DND-41 (cell line): ENCODE data around the gene CPA4.

Experiments
- ATAC-seq: fragments of 200-7000 bp; cut with Tn5 transposase; 3 replicates; pipeline ENCODE4 v1.9.1; 2021; ENCODE audit warnings: low read depth; ENCODE audit not compliant: insufficient read depth
- DNase-seq: peaks from one replicate; pipeline ENCODE4 v3.0.0-alpha.2; 2020
- H2AFZ ChIP-seq: 2 replicates; pipeline ENCODE4 v1.6.0; 2012; ENCODE audit warnings: low read depth, low read length
- H3K27ac ChIP-seq: 2 replicates; pipeline ENCODE4 v1.5.1; 2012; ENCODE audit warnings: low read length, inconsistent platforms
- H3K27me3 ChIP-seq: fragments of 200-600 bp; sonication (generic); 2 replicates; pipeline ENCODE4 v1.6.0; 2012; ENCODE audit warnings: low read length, mild to moderate bottlenecking, inconsistent platforms; ENCODE audit not compliant: insufficient read depth, poor library complexity
- H3K36me3 ChIP-seq: 2 replicates; pipeline ENCODE4 v1.5.1; 2012; ENCODE audit warnings: low read length, inconsistent platforms; ENCODE audit not compliant: insufficient read depth
- H3K4me1 ChIP-seq: 2 replicates; pipeline ENCODE4 v1.5.1; 2012; ENCODE audit warnings: mild to moderate bottlenecking, low read length; ENCODE audit not compliant: insufficient read depth
- H3K4me2 ChIP-seq: 2 replicates; pipeline ENCODE4 v1.6.0; 2012; ENCODE audit warnings: mild to moderate bottlenecking, moderate library complexity, low read length, inconsistent platforms; ENCODE audit not compliant: insufficient read depth
- H3K4me3 ChIP-seq, 2 experiments: fragments of 200-600 bp in 1 of 2; shearing (Covaris generic) in 1 of 2; 2 replicates each; pipeline ENCODE4 v1.5.1; 2012 to 2016; ENCODE audit warnings: inconsistent platforms in 2 of 2, low read length in 2 of 2, mild to moderate bottlenecking in 2 of 2, low read depth in 1 of 2, moderate library complexity in 1 of 2
- H3K79me2 ChIP-seq: 2 replicates; pipeline ENCODE4 v1.6.0; 2012; ENCODE audit warnings: low read length, inconsistent platforms; ENCODE audit not compliant: insufficient read depth
- H3K9ac ChIP-seq: 2 replicates; pipeline ENCODE4 v1.6.0; 2012; ENCODE audit warnings: low read depth, mild to moderate bottlenecking, inconsistent platforms, low read length, moderate library complexity
- H3K9me3 ChIP-seq: 2 replicates; pipeline ENCODE4 v1.5.1; 2012; ENCODE audit warnings: low read length, moderate library complexity, mild to moderate bottlenecking, inconsistent platforms; ENCODE audit not compliant: insufficient read depth, severe bottlenecking
- H4K20me1 ChIP-seq: 2 replicates; pipeline ENCODE4 v1.6.0; 2012; ENCODE audit warnings: low read length; ENCODE audit not compliant: insufficient read depth
- EZH2 ChIP-seq: IDR thresholded peaks from 3 replicates; pipeline ENCODE4 v1.6.1; 2012; ENCODE audit warnings: borderline replicate concordance, low read depth, mild to moderate bottlenecking, moderate library complexity, low read length, inconsistent platforms; ENCODE audit not compliant: severe bottlenecking
- TF ChIP-seq, protein P1 (sequence below): IDR thresholded peaks from 2 replicates; pipeline ENCODE4 v1.5.1; 2012; ENCODE audit warnings: borderline replicate concordance, low read length, moderate library complexity, mild to moderate bottlenecking; ENCODE audit not compliant: poor library complexity, severe bottlenecking; ENCODE audit errors: extremely low read depth

The CPA4 gene

DNA sequence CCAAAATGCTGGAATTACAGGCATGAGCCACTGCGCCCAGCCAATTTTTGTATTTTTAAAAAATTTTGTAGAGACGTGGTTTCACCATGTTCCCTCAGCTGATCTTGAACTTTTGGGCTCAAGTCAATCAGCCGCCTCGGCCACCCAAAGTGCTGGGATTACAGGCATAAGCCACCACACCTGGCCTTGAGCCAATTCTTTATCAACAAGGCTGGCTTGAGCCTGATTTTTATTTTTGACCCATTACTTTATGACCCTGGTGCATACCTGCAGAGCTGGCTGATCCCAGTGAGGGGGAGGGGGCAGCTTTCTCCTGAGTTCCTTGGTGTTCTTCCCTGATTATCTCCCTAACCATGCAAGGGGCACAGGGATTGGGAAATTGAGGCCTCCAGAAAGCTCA, 71.5 kb downstream of the CPA4 start:
- Histone ChIP-seq H3K27ac (no peak overlapping the region), H3K36me3 (no peaks in the 10 kb centered on the region), H3K79me2 (no peaks in the 10 kb centered on the region), H3K9me3 (peaks cover 4% of the 10 kb centered on the region), H3K4me3 (no peak overlapping the region), H3K4me2 (no peak overlapping the region), H2AFZ (no peak overlapping the region), H3K27me3 (no peaks in the 10 kb centered on the region), H4K20me1 (no peaks in the 10 kb centered on the region), H3K9ac (no peak overlapping the region), H3K4me1 (no peaks in the 10 kb centered on the region)
- ATAC-seq (no peak), DNase-seq (no peak)
- TF ChIP-seq EZH2: no peak
- TF ChIP-seq, protein P1, sequence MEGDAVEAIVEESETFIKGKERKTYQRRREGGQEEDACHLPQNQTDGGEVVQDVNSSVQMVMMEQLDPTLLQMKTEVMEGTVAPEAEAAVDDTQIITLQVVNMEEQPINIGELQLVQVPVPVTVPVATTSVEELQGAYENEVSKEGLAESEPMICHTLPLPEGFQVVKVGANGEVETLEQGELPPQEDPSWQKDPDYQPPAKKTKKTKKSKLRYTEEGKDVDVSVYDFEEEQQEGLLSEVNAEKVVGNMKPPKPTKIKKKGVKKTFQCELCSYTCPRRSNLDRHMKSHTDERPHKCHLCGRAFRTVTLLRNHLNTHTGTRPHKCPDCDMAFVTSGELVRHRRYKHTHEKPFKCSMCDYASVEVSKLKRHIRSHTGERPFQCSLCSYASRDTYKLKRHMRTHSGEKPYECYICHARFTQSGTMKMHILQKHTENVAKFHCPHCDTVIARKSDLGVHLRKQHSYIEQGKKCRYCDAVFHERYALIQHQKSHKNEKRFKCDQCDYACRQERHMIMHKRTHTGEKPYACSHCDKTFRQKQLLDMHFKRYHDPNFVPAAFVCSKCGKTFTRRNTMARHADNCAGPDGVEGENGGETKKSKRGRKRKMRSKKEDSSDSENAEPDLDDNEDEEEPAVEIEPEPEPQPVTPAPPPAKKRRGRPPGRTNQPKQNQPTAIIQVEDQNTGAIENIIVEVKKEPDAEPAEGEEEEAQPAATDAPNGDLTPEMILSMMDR: no peak

DNA sequence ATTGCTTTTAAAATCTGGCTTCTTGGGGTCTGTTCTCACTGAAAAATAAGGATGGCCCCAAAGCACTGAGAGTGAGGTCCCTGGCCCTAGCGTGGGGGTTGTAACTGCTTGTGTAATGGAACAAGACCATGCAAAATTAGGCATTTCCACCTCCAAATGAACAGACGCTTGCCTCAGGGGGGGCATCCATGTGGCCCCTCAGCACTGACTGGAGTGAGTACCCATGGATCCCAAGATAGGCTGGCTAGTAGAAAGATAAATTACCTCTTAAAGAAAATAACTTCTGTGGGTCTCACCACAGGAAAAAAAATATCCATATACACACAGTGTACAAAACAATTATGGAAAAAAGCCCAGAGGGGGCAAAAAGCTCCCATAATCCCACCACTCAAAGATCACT, 72.1 kb downstream of the CPA4 start:
- H3K27me3 ChIP-seq: no peaks in the 10 kb centered on the region
- DNase-seq (no peak), ATAC-seq (no peak)
- no peaks in the 10 kb centered on the region for H4K20me1 ChIP-seq
- no peak for TF ChIP-seq EZH2
- TF ChIP-seq, protein P1: no peak
- no peak overlapping the region for H3K9ac ChIP-seq
- H3K79me2 ChIP-seq: no peaks in the 10 kb centered on the region
- no peaks in the 10 kb centered on the region for H3K4me1 ChIP-seq
- H3K9me3 ChIP-seq: peaks cover 4% of the 10 kb centered on the region
- no peak overlapping the region for H3K4me2 ChIP-seq
- no peak overlapping the region for H3K27ac ChIP-seq
- no peak overlapping the region for H3K4me3 ChIP-seq
- no peak overlapping the region for H2AFZ ChIP-seq
- H3K36me3 ChIP-seq: no peaks in the 10 kb centered on the region

DNA sequence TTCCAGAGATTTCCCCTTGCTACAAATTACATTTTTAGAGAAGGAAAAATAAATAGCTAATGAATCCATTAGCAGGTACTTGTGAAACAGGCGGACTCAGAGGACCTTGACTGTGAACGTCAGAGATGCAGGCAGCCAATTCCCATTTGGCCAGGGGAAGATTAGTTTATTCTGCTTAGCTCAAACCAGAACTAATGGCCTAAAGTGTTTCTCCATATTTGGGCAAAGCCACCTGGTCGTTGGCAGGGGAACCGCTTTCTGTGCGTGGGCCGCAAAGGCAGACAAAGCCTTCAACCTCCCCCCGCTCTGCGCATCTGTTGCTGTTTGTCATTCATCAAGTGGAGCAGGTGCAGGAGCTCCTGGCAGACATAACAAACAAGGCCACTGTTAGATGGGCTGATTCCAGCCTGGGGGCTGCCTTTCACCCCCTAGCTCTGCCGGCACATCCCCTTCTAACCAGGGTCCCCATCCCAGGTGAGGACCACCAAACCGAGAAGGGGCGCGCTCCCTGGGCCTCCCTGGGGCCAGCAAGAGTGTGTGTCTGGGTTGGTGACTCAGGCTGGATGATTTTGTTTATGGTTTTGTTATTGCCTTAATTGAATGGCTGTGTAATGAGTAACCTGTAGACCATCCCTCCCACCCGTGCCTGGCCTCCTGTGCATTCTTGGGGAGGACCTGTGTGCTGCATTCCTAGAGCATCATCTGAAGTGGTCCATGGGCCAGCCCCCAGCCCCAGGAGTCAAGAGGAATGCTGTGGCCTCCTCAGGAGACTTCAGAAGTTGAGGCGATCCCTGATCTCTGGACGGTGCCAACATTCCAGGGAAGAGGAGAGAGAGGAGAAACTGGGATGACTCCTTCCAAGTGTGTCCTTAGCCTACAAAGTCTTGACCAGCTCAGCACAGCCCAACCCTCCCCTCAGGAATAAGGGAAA, 72.8 kb downstream of the CPA4 start:
- ATAC-seq (no peak), DNase-seq (no peak)
- Histone ChIP-seq H3K27ac (no peak overlapping the region), H3K4me1 (no peaks in the 10 kb centered on the region), H3K9me3 (no peaks in the 10 kb centered on the region), H2AFZ (no peak overlapping the region), H4K20me1 (no peaks in the 10 kb centered on the region), H3K27me3 (no peaks in the 10 kb centered on the region), H3K4me2 (no peak overlapping the region), H3K4me3 (no peak overlapping the region), H3K9ac (no peak overlapping the region), H3K36me3 (no peaks in the 10 kb centered on the region), H3K79me2 (no peaks in the 10 kb centered on the region)
- TF ChIP-seq EZH2: no peak
- TF ChIP-seq, protein P1: no peak
